AG20443 (cell line): Measurements from ENCODE around the gene AP5B1.

Experiments used
- DNase-seq: peaks from one replicate; pipeline ENCODE4 v3.0.0; 2012; ENCODE audit warnings: low spot score, mixed read lengths

The AP5B1 gene

GRCh38 chr11:65801153-65801987 is 20.6 kb upstream of the AP5B1 start:
- no peak for DNase-seq

GRCh38 chr11:65798882-65799281 is 18.1 kb upstream of the AP5B1 start:
- no peak for DNase-seq

GRCh38 chr11:65797711-65798110 is 16.9 kb upstream of the AP5B1 start:
- DNase-seq = no peak

- no peak for DNase-seq
Observed at GRCh38 chr11:65796726-65797601, 16.2 kb upstream of the AP5B1 start.

GRCh38 chr11:65794570-65795510 is 14.1 kb upstream of the AP5B1 start:
- DNase-seq = no peak

GRCh38 chr11:65793625-65794400 is 13.0 kb upstream of the AP5B1 start:
- DNase-seq = no peak

- no peak for DNase-seq
Observed at GRCh38 chr11:65793144-65793581, 12.4 kb upstream of the AP5B1 start.

GRCh38 chr11:65792456-65792855 is 11.7 kb upstream of the AP5B1 start:
- no peak for DNase-seq

- no peak for DNase-seq
Observed at GRCh38 chr11:65791719-65792213, 11.0 kb upstream of the AP5B1 start.

- DNase-seq = no peak
Observed at GRCh38 chr11:65790902-65791650, 10.3 kb upstream of the AP5B1 start.

- no peak for DNase-seq
Observed at GRCh38 chr11:65790104-65790901, 9.5 kb upstream of the AP5B1 start.

- no peak for DNase-seq
Observed at GRCh38 chr11:65789230-65790103, 8.7 kb upstream of the AP5B1 start.

GRCh38 chr11:65788821-65789220 is 8.0 kb upstream of the AP5B1 start:
- DNase-seq = no peak

GRCh38 chr11:65787649-65788622 is 7.2 kb upstream of the AP5B1 start:
- DNase-seq = no peak

- no peak for DNase-seq
Observed at GRCh38 chr11:65786786-65787636, 6.2 kb upstream of the AP5B1 start, which contains the start of gene OVOL1. Gene OVOL1, plus strand, starts transcription at chr11:65787063. Its CDS starts 311 bp downstream, at chr11:65787374.
